Body of pancreas (tissue), 4 donors: ENCODE results near the gene TEX26.

Experiments used
- CTCF ChIP-seq, 7 experiments: fragments of 450-650 bp in 4 of 7; fragments of 200-600 bp in 3 of 7; sonication (generic) in 3 of 7; IDR thresholded peaks; one replicate each; pipeline ENCODE4 v1.5.1; 2016 to 2019; ENCODE audit warnings: antibody characterized with exemption in 7 of 7
- POLR2A ChIP-seq, 3 donors: fragments of 450-650 bp; IDR thresholded peaks; one replicate each; pipeline ENCODE4 v1.6.1; 2016; ENCODE audit warnings: antibody characterized with exemption in 3 of 3, mild to moderate bottlenecking in 2 of 3

DNA sequence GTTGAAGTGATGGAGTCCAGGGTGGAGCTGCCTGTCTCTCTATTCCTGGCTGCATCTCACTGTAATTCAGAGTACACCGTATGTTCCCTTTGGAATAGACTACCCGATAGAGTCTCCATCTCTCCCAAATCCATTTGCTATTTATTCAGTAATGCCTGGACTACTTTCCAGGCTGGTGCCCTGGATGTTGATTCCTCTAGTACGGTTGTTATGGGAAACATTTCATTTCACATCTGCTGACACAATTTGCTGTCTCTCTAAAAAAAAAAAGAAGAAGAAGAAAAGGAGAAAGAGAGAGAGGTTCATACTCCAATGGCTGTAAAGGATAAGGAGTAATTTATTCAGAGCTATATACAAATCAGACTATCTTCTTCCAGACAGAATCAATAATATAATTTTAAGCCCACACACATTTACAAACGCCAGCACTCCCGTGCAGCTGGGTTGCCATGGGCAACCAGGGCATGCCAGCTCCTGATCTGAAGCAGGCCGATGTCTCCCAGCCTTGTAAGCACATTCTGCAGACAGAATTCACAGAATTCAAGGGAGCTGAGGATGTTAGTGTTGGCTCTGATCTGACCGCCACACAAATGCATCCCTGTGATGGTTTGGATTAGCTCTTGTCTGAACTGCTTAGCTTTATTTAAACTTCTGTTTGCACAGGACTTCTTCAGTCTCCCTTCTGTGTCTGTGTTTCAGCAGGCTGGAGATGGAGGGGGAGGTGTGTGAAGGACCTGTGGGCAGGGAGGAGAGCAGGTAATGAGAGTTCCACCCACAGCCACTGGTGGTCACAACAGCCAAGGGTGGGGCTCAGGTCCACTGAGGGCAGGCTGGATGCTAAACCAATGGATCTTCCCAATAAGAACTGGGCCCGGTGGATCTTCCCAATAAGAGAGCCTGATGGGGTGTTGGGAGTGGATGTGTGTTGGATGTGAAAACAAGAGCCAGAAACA is 66.0 kb downstream of the TEX26 start:
- TF ChIP-seq POLR2A (IDR thresholded peaks at IDR 0.05) (no peak), CTCF (IDR thresholded peaks at IDR 0.05) (no peak)
